Neural cell (in vitro differentiated cells): ENCODE results near the gene HOXB6. TPM values are rescaled to one million over a fixed set of nuclear protein-coding genes. Genes with fewer than 3 reads are reported as not detected.
A peak's percentile ranks its signal among the peaks of the same experiment; 100 is the strongest.

Experiments used
- H2AFZ ChIP-seq: fragments of 200-600, 300-800 bp; sonication (generic), shearing (Covaris generic); 2 replicates; pipeline ENCODE4 v1.6.0; 2014; ENCODE audit warnings: low read depth, mild to moderate bottlenecking, antibody characterized with exemption, low read length, moderate library complexity
- H3F3A ChIP-seq: fragments of 200-600 bp; shearing (Covaris generic); 2 replicates; pipeline ENCODE4 v1.6.1; 2016; ENCODE audit warnings: mild to moderate bottlenecking, moderate library complexity, mixed read lengths, antibody characterized with exemption, low read length; ENCODE audit not compliant: insufficient read depth, poor library complexity, severe bottlenecking
- H3K27ac ChIP-seq: fragments of 200-600, 300-800 bp; sonication (generic), shearing (Covaris generic); 2 replicates; pipeline ENCODE4 v1.5.1; 2014; ENCODE audit warnings: mild to moderate bottlenecking, low read length, moderate library complexity
- H3K27me3 ChIP-seq: fragments of 300-800, 200-600 bp; sonication (generic), shearing (Covaris generic); 2 replicates; pipeline ENCODE4 v1.6.0; 2014; ENCODE audit warnings: mild to moderate bottlenecking, low read depth, low read length, moderate library complexity; ENCODE audit not compliant: insufficient read depth
- H3K36me3 ChIP-seq: fragments of 300-800, 200-600 bp; sonication (generic), shearing (Covaris generic); 2 replicates; pipeline ENCODE4 v1.5.1; 2014; ENCODE audit warnings: mild to moderate bottlenecking, antibody characterized with exemption, low read length, moderate library complexity; ENCODE audit not compliant: insufficient read depth
- H3K4me2 ChIP-seq: fragments of 300-800, 200-600 bp; sonication (generic), shearing (Covaris generic); 2 replicates; pipeline ENCODE4 v1.6.0; 2014; ENCODE audit warnings: mild to moderate bottlenecking, low read length
- H3K4me3 ChIP-seq: fragments of 300-800, 200-600 bp; sonication (generic), shearing (Covaris generic); 2 replicates; pipeline ENCODE4 v1.5.1; 2014; ENCODE audit warnings: mild to moderate bottlenecking, low read length, moderate library complexity
- H3K79me2 ChIP-seq: fragments of 200-600 bp; shearing (Covaris generic); replicated peaks from 2 replicates; pipeline ENCODE4 v1.6.0; 2014; ENCODE audit warnings: mild to moderate bottlenecking, low read length, moderate library complexity; ENCODE audit not compliant: insufficient read depth
- H3K9ac ChIP-seq: fragments of 300-800, 200-600 bp; sonication (generic), shearing (Covaris generic); 2 replicates; pipeline ENCODE4 v1.6.1; 2016; ENCODE audit warnings: mild to moderate bottlenecking, low read length, mixed read lengths
- H3K9me2 ChIP-seq: fragments of 200-600 bp; shearing (Covaris generic); 2 replicates; pipeline ENCODE4 v1.6.1; 2016; ENCODE audit warnings: mild to moderate bottlenecking, low read length, mixed read lengths; ENCODE audit not compliant: insufficient read depth
- H3K9me3 ChIP-seq: fragments of 200-600, 300-800 bp; sonication (generic), shearing (Covaris generic); 2 replicates; pipeline ENCODE4 v1.6.1; 2016; ENCODE audit warnings: mild to moderate bottlenecking, mixed run types, low read length, moderate library complexity, mixed read lengths
- H4K20me1 ChIP-seq: fragments of 200-600 bp; shearing (Covaris generic); 2 replicates; pipeline ENCODE4 v1.6.1; 2016; ENCODE audit warnings: mild to moderate bottlenecking, mixed run types; ENCODE audit not compliant: insufficient read depth
- CTCF ChIP-seq: fragments of 450-650 bp; IDR thresholded peaks from 2 replicates; pipeline ENCODE4 v1.5.1; 2014; ENCODE audit warnings: antibody characterized with exemption, mild to moderate bottlenecking, moderate library complexity; ENCODE audit not compliant: poor library complexity, severe bottlenecking
- EP300 ChIP-seq: fragments of 450-650 bp; conservative IDR thresholded peaks from 2 replicates; pipeline ENCODE4 v1.6.1; 2014; ENCODE audit warnings: antibody characterized with exemption, mild to moderate bottlenecking, moderate library complexity; ENCODE audit not compliant: poor library complexity, severe bottlenecking
- EZH2 ChIP-seq: fragments of 200-600, 300-800 bp; shearing (Covaris generic), sonication (generic); IDR thresholded peaks from 2 replicates; pipeline ENCODE4 v1.6.1; 2014; ENCODE audit warnings: antibody characterized with exemption, low read length, borderline replicate concordance, mild to moderate bottlenecking; ENCODE audit not compliant: insufficient read depth, poor library complexity, severe bottlenecking
- MXI1 ChIP-seq: fragments of 450-650 bp; conservative IDR thresholded peaks from 2 replicates; pipeline ENCODE4 v1.6.1; 2014; ENCODE audit warnings: antibody characterized with exemption, mild to moderate bottlenecking; ENCODE audit not compliant: poor library complexity, severe bottlenecking
- POLR2AphosphoS5 ChIP-seq: IDR thresholded peaks from 2 replicates; pipeline ENCODE4 v1.6.1; 2012
- RAD21 ChIP-seq: fragments of 450-650 bp; conservative IDR thresholded peaks from 2 replicates; pipeline ENCODE4 v1.6.1; 2014; ENCODE audit warnings: antibody characterized with exemption, mild to moderate bottlenecking, moderate library complexity
- REST ChIP-seq: IDR thresholded peaks from 2 replicates; pipeline ENCODE4 v1.6.1; 2012; ENCODE audit warnings: borderline replicate concordance
- SMC3 ChIP-seq: fragments of 450-650 bp; conservative IDR thresholded peaks from 2 replicates; pipeline ENCODE4 v1.6.1; 2014; ENCODE audit warnings: antibody characterized with exemption, mild to moderate bottlenecking, moderate library complexity; ENCODE audit not compliant: poor library complexity
- TAF1 ChIP-seq: IDR thresholded peaks from 2 replicates; pipeline ENCODE4 v1.6.1; 2012; ENCODE audit warnings: low read depth
- polyA plus RNA-seq: library from polyadenylated mRNA; depleted of rRNA; stranded (reverse); fragments of >200 nt; gene quantifications from 2 replicates; pipeline ENCODE4 v1.2.3, GENCODE V29; 2014

Gene HOXB6
- polyA plus RNA-seq, 1 donor from 2014 or later = not detected

GRCh38 chr17:48646183-48647102 lies 41.7 kb upstream of the HOXB6 start:
- Histone ChIP-seq H3K9ac (no peak overlapping the region), H3K79me2 (no peaks in the 10 kb centered on the region), H3K36me3 (no peaks in the 10 kb centered on the region), H4K20me1 (no peaks in the 10 kb centered on the region), H3K9me3 (peaks cover 4% of the 10 kb centered on the region), H3F3A (no peaks in the 10 kb centered on the region), H3K9me2 (no peaks in the 10 kb centered on the region), H3K4me3 (peak overlapping the region; percentile 7), H3K27me3 (peaks cover 91% of the 10 kb centered on the region), H3K27ac (no peak overlapping the region), H2AFZ (no peak overlapping the region), H3K4me2 (no peak overlapping the region)
- TF ChIP-seq MXI1 (no peak), EZH2 (peak; percentile 32), CTCF (no peak)

- Histone ChIP-seq H3K27me3 (peaks cover 98% of the 10 kb centered on the region), H3F3A (no peaks in the 10 kb centered on the region), H3K9me2 (no peaks in the 10 kb centered on the region), H4K20me1 (no peaks in the 10 kb centered on the region), H3K36me3 (no peaks in the 10 kb centered on the region), H3K4me2 (no peak overlapping the region), H3K4me3 (no peak overlapping the region), H3K27ac (no peak overlapping the region), H3K9ac (no peak overlapping the region), H2AFZ (no peak overlapping the region), H3K9me3 (peaks cover 4% of the 10 kb centered on the region), H3K79me2 (no peaks in the 10 kb centered on the region)
- TF ChIP-seq CTCF (no peak), SMC3 (no peak), EZH2 (no peak), POLR2AphosphoS5 (no peak), REST (no peak), TAF1 (no peak), RAD21 (no peak), EP300 (no peak), MXI1 (no peak)
Measured at GRCh38 chr17:48645639-48646182, 40.9 kb upstream of the HOXB6 start.
